Stomach (tissue), 4 donors: ENCODE data around the gene MICAL3.

Experiments
- CTCF ChIP-seq, 7 experiments: fragments of 450-650 bp in 4 of 7; fragments of 200-600 bp in 3 of 7; sonication (generic) in 3 of 7; IDR thresholded peaks; one replicate each; pipeline ENCODE4 v1.5.1; 2016 to 2019; ENCODE audit warnings: antibody characterized with exemption in 7 of 7, control low read depth in 2 of 7, mild to moderate bottlenecking in 1 of 7
- POLR2A ChIP-seq, 4 donors: fragments of 450-650 bp; IDR thresholded peaks; one replicate each; pipeline ENCODE4 v1.6.1; 2016; ENCODE audit warnings: antibody characterized with exemption in 4 of 4, control low read depth in 2 of 4, mild to moderate bottlenecking in 1 of 4, moderate library complexity in 1 of 4

- TF ChIP-seq CTCF (IDR thresholded peaks at IDR 0.05) (no peak), POLR2A (IDR thresholded peaks at IDR 0.05) (no peak)
Observed at GRCh38 chr22:17882727-17883126, 141.6 kb downstream of the MICAL3 start.
